GM19099 (cell line): Measurements from ENCODE around the gene NGF.

Experiments used
- POLR2A ChIP-seq: IDR thresholded peaks from 3 replicates; pipeline ENCODE4 v1.6.1; 2011; ENCODE audit warnings: low read depth; ENCODE audit not compliant: insufficient read length; ENCODE audit errors: extremely low read depth

The NGF gene

GRCh38 chr1:115317101-115318012 is 20.7 kb downstream of the NGF start:
- TF ChIP-seq POLR2A = no peak

GRCh38 chr1:115314765-115315164 is 23.3 kb downstream of the NGF start:
- no peak for TF ChIP-seq POLR2A

GRCh38 chr1:115314092-115314491 is 24.0 kb downstream of the NGF start:
- no peak for TF ChIP-seq POLR2A

DNA sequence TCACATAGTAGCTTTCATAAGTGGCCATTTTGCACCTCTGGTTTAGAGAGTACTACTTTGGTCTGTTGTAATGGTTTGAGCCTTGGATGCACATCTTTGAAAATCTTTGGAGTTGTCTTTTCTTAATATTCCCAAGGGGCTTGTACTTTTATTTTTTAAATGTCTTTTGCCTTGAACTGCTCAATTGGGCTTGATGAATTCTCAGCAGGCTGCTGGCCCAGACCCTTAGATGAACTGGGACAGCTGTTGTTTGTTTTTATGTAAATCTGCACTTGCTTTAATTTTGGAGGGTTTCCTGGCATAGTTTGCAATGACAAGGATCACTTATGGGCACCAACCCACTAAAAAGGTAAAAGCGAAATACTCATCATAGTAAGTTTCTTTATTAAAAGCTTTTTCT is 24.9 kb downstream of the NGF start:
- no peak for TF ChIP-seq POLR2A

- no peak for TF ChIP-seq POLR2A
Measured at GRCh38 chr1:115312742-115313141, 25.3 kb downstream of the NGF start.

- no peak for TF ChIP-seq POLR2A
Measured at GRCh38 chr1:115311474-115311989, 26.5 kb downstream of the NGF start.

- TF ChIP-seq POLR2A = no peak
Measured at GRCh38 chr1:115310581-115311473, 27.2 kb downstream of the NGF start.

GRCh38 chr1:115308969-115309368 is 29.1 kb downstream of the NGF start:
- TF ChIP-seq POLR2A = no peak

DNA sequence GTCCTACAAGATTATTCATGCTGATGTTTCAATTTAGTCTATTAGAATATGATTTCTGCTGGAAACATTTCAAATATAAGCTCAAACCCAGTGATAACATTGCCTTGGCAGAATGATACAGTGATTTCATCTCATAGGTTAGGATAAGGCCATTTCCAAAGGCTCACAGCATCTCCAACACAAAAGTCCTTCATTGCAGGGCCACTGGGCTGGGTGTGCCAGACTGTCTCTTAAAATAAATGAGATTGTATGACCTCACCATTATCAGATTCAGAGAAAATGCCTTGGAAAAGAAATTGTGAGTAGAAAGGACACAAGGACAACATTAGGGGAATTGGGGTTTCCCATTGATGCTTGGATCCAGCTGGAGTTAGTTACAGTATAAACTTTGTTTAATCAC is 30.4 kb downstream of the NGF start:
- TF ChIP-seq POLR2A = no peak

DNA sequence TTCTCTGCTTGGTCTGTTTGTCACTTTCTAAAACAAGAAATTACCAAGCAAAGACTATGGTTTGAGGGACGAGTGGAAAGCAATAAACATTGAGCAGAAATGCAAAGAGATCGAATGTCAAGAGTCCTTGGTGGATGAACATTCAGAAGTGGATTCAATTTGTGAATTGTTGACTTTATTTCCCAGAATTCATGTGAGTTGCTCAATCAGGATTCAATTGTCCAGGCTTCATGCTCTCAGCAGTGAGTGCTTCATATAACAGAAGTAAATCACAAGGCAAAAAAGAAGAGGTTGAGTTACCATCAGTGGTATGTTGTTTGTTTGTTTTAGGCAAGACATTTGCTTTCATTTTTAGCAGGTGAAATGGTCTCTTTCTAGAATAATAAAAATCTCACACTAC is 31.9 kb downstream of the NGF start:
- no peak for TF ChIP-seq POLR2A

DNA sequence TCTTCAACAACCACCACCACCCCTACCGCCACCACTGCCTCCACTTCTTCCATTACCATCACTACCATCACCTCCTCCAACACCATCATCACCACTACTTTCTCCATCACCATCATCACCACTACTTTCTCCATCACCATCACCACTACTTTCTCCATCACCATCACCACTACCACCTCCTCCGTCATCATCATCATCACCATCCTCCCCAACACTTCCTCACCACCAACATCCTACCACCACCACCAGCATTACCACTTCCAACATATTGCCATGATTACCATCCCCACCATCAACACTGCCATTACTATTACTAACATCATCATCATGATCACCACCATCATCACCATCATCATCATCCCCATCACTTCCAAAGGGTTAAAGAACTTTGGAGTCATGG is 34.7 kb downstream of the NGF start:
- no peak for TF ChIP-seq POLR2A

DNA sequence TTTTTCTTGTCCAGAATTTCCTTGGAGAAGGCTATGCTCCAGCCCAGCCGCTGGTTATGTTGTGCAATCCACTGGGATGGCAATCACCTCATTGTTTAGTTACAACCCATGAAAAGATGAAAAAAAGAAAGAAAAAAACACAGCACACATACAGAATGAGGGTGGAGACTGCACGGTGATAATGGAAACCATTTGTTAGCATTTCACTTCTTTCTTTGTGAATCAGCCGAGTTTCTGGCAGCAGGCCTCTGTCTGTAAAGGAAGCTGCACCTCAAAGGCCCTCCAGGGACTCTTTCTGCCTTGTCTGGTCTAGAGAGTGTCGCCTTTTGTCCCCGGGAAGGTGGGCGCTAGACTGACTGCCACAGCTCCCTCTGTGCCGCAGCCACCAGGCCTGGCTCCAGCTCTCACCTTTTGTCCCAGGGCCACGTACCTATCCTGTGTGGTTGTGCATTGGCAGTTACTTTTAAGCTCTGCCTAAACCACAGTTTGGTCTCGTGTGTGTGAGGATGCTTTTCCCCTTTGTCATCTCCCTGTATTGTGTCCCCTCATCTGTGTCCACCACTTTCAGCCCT is 35.6 kb downstream of the NGF start:
- no peak for TF ChIP-seq POLR2A

DNA sequence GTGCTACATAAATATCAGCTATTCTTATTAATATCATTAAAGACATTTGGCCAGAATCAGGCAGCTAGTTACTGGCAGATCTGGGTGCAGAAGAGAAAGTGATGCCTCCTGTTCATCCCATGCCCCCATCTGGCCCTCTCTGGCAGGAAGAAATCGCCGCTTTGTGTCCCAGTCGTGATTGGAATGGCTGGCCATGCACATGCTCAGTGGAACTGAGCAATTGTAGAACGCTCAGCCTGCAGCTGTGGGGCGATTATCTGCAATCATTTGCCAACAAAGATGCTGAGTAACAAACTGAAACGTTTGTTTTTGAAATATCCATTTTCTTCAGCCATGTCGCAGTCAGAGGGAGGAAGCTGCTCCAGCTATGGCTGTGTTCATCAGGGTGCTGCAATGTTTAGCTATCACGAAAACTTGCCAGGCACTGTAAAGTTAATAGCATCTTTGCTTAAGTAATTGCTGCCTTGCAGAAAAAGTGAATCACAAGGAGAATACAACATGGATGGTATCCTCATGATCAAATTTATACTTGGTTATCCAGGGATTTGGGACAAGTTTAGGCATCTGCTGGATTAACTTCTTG is 36.5 kb downstream of the NGF start:
- TF ChIP-seq POLR2A = no peak

DNA sequence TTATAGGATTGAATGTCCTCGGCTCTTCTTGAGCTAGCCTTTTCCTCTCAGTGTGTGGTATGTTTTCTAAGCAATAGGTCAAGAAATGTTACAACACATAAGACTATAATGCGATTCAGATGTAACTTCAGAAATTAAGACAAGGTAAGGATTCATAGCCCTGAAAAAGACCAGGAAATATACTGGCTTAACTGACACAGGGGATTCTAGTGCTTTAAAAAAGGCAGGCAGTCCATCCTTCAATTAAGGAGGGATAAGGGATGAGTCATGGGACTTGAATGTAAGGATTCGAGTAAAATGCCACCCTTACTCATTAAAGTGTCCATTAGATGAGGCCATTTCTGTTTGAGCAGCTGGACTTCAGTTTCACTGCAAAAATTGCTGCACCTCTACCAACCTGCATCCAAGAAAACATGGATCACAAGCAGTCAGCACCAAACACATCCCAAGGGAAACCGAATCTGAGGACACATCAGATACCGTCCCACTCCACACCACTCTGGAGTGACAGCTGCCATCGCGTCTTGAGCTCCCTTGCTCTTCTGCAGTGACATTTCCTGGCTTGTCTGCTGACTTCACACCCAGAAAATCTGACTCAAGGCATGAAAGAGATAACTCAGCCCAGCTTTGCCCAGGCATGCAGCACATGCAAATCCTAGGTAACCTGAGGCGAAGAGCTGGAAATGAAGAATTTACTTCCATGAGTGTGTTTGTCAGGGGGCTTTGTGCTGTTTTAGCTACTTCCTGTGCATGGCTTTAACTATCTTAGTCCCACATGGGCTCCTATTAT is 37.8 kb downstream of the NGF start:
- no peak for TF ChIP-seq POLR2A
